Measurements from ENCODE around the gene ADH7. TPM values are rescaled to one million over a fixed set of nuclear protein-coding genes. Genes with fewer than 3 reads are reported as not detected.
A peak's percentile ranks its signal among the peaks of the same experiment; 100 is the strongest.
"Not testable (repeated sequence)": the region's sequence is repeated elsewhere in the genome, so short reads cannot be mapped to it uniquely, and the experiment has no call there.

ADH7 gene
- total and polyA plus RNA-seq, 5 donors from 2014 or later, result not detected

DNA sequence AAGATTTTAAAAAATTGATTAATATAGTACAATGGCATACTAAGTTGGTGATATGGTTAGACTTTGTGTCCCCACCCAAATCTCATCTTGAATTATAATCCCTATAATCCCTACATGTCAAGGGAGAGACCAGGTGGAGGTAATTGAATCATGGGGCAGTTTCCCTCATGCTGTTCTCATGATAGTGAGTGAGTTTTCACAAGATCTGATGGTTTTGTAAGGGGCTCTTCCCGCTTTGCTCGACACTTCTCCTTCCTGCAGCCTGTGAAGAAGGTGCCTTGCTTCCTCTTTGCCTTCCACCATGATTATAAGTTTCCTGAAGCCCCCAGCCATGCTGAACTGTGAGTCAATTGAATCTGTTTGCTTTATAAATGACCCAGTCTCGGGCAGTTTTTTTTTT is 20.2 kb downstream of the ADH7 start:
- not testable (repeated sequence) for H3K9me3 ChIP-seq (ENCODE audit: control insufficient read depth in 2 of 2, low read length in 2 of 2); DNase-seq; H3K4me3 ChIP-seq (ENCODE audit: low read depth, low read length); H3K27me3 ChIP-seq (ENCODE audit: control insufficient read depth, insufficient read depth, low read length); H3K4me3 Mint-ChIP-seq; H3K9me3 Mint-ChIP-seq; ATAC-seq (ENCODE audit: low read depth in 2 of 2); H3K27ac ChIP-seq (ENCODE audit: insufficient read depth, low read length, poor library complexity, severe bottlenecking); H3K36me3 ChIP-seq (ENCODE audit: control insufficient read depth, insufficient read depth, low read length); H3K4me1 ChIP-seq (ENCODE audit: control insufficient read depth, insufficient read depth, low read length, poor library complexity, severe bottlenecking); H3K27ac Mint-ChIP-seq; H3K36me3 Mint-ChIP-seq; H3K27me3 Mint-ChIP-seq; H3K4me1 Mint-ChIP-seq

DNA sequence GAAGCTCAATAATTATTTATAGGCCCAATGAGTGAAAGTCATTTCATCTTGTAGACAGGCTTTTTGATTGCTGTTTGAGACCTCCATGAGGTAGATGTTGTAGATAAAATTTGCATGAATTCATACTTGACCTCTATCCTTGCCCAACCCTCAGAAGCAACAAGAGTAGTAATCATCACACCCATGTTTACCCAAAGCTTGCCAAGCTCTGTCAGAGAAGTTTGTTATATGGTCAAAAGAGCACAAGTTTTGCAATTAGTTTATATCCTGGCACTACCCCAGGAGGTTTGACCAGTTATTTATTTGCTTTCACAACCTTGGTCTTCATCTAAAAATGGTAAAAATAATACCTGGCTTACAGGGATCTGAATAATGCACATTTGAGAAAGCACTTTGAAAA is 20.7 kb downstream of the ADH7 start:
- Histone ChIP-seq H3K4me1 (ENCODE audit: control insufficient read depth, insufficient read depth, low read length, poor library complexity, severe bottlenecking) (no peaks in the 10 kb centered on the region), H3K4me3 (ENCODE audit: low read depth, low read length) (no peak overlapping the region), H3K9me3 (ENCODE audit: control insufficient read depth in 2 of 2, low read length in 2 of 2) (no peaks in the 10 kb centered on the region), H3K27ac (ENCODE audit: insufficient read depth, low read length, poor library complexity, severe bottlenecking) (no peak overlapping the region), H3K27me3 (ENCODE audit: control insufficient read depth, insufficient read depth, low read length) (no peaks in the 10 kb centered on the region), H3K36me3 (ENCODE audit: control insufficient read depth, insufficient read depth, low read length) (no peaks in the 10 kb centered on the region)
- DNase-seq (no peak), ATAC-seq (ENCODE audit: low read depth in 2 of 2) (no peak)
- Mint-ChIP-seq H3K4me3 (no peak overlapping the region), H3K9me3 (peaks cover 0 to 2% (median 0%) of the 10 kb centered on the region in 7 donors), H3K4me1 (no peaks in the 10 kb centered on the region), H3K27me3 (peaks cover 7% of the 10 kb centered on the region), H3K27ac (no peak overlapping the region), H3K36me3 (no peaks in the 10 kb centered on the region)

DNA sequence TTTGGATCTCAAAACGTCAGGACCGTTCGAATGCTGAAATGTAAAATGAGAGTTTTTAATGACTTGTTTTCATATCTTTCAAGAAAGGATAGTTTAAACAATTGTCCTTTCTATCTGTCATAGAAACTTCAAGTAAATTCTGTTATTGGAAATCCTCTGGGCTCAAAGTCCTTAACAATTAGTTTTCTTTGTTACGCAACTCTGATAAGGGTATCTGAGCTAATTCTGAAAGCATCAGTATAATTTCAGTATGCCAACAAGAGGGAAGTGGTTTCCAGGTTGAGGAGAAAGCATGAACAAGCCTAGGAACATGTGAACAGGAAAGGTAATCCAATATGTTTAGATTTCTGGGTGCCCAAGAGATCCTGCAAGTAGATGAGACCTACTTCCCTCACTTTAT is 22.0 kb downstream of the ADH7 start:
- Mint-ChIP-seq H3K4me3 (no peak overlapping the region), H3K27me3 (peaks cover 7% of the 10 kb centered on the region), H3K4me1 (no peaks in the 10 kb centered on the region), H3K27ac (no peak overlapping the region), H3K9me3 (no peaks in the 10 kb centered on the region), H3K36me3 (no peaks in the 10 kb centered on the region)
- H3K27me3 ChIP-seq (ENCODE audit: control insufficient read depth, insufficient read depth, low read length), result no peaks in the 10 kb centered on the region
- DNase-seq, result no peak
- no peak overlapping the region for H3K4me3 ChIP-seq (ENCODE audit: low read depth, low read length)
- ATAC-seq (ENCODE audit: low read depth in 2 of 2), result no peak
- H3K4me1 ChIP-seq (ENCODE audit: control insufficient read depth, insufficient read depth, low read length, poor library complexity, severe bottlenecking), result no peaks in the 10 kb centered on the region
- no peaks in the 10 kb centered on the region for H3K9me3 ChIP-seq (ENCODE audit: control insufficient read depth in 2 of 2, low read length in 2 of 2)
- no peak overlapping the region for H3K27ac ChIP-seq (ENCODE audit: insufficient read depth, low read length, poor library complexity, severe bottlenecking)
- H3K36me3 ChIP-seq (ENCODE audit: control insufficient read depth, insufficient read depth, low read length), result no peaks in the 10 kb centered on the region

DNA sequence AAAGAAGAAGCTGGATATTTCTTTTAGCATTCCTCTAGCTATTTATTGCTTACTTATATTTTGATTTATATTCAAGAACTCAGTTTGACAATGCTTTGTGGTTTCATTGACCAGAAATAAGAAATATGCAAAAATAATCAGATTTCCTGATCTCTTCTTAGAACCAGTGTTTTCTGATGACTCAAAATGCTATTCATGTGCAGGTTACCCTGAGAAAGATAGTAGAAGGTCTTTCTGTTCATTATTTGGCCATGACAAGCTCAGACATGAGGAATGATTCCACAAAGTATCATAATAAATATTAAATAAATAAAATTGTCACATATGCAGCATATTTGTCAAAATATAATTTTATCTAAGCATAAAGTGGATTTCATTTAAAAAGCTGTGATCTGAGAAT is 24.1 kb downstream of the ADH7 start:
- no peaks in the 10 kb centered on the region for H3K36me3 Mint-ChIP-seq
- Histone ChIP-seq H3K27ac (ENCODE audit: insufficient read depth, low read length, poor library complexity, severe bottlenecking) (no peak overlapping the region), H3K36me3 (ENCODE audit: control insufficient read depth, insufficient read depth, low read length) (no peaks in the 10 kb centered on the region), H3K4me3 (ENCODE audit: low read depth, low read length) (no peak overlapping the region), H3K9me3 (ENCODE audit: control insufficient read depth in 2 of 2, low read length in 2 of 2) (no peaks in the 10 kb centered on the region), H3K27me3 (ENCODE audit: control insufficient read depth, insufficient read depth, low read length) (peaks cover 2% of the 10 kb centered on the region), H3K4me1 (ENCODE audit: control insufficient read depth, insufficient read depth, low read length, poor library complexity, severe bottlenecking) (no peaks in the 10 kb centered on the region)
- H3K4me3 Mint-ChIP-seq, result no peak overlapping the region
- no peaks in the 10 kb centered on the region for H3K4me1 Mint-ChIP-seq
- no peak overlapping the region for H3K27ac Mint-ChIP-seq
- DNase-seq, result no peak
- H3K9me3 Mint-ChIP-seq, result no peaks in the 10 kb centered on the region
- ATAC-seq (ENCODE audit: low read depth in 2 of 2), result no peak
- peaks cover 7% of the 10 kb centered on the region for H3K27me3 Mint-ChIP-seq

DNA sequence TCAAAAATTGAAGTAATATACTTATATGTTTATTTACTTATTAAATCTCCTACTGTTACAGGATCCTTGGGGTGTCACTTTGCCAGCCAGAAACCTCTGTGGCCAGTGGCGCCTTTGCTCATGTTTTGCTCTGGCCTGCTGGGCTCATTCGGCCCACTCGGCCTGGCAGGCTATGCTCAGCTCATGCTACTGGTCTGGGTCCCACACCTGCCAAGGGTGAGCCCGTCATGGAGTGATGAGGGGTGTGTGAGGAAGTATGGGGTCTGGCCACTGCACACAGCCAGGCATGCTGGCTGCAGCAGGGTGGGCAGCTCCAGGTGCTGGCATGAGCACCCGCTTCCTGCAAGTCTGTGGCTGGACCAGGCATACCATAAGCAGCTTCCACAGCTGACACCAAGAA is 25.1 kb downstream of the ADH7 start:
- no peaks in the 10 kb centered on the region for H3K4me1 ChIP-seq (ENCODE audit: control insufficient read depth, insufficient read depth, low read length, poor library complexity, severe bottlenecking)
- no peaks in the 10 kb centered on the region for H3K9me3 Mint-ChIP-seq
- peaks cover 11% of the 10 kb centered on the region for H3K27me3 Mint-ChIP-seq
- peaks cover 0 to 3% (median 0%) of the 10 kb centered on the region in 4 donors for H3K4me1 Mint-ChIP-seq
- H3K36me3 ChIP-seq (ENCODE audit: control insufficient read depth, insufficient read depth, low read length), result no peaks in the 10 kb centered on the region
- ATAC-seq (ENCODE audit: low read depth in 2 of 2), result no peak
- no peak for DNase-seq
- no peak overlapping the region for H3K27ac ChIP-seq (ENCODE audit: insufficient read depth, low read length, poor library complexity, severe bottlenecking)
- H3K36me3 Mint-ChIP-seq, result no peaks in the 10 kb centered on the region
- no peaks in the 10 kb centered on the region for H3K9me3 ChIP-seq (ENCODE audit: control insufficient read depth in 2 of 2, low read length in 2 of 2)
- H3K4me3 Mint-ChIP-seq, result no peak overlapping the region
- H3K27ac Mint-ChIP-seq, result no peak overlapping the region
- peaks cover 2% of the 10 kb centered on the region for H3K27me3 ChIP-seq (ENCODE audit: control insufficient read depth, insufficient read depth, low read length)
- H3K4me3 ChIP-seq (ENCODE audit: low read depth, low read length), result no peak overlapping the region

DNA sequence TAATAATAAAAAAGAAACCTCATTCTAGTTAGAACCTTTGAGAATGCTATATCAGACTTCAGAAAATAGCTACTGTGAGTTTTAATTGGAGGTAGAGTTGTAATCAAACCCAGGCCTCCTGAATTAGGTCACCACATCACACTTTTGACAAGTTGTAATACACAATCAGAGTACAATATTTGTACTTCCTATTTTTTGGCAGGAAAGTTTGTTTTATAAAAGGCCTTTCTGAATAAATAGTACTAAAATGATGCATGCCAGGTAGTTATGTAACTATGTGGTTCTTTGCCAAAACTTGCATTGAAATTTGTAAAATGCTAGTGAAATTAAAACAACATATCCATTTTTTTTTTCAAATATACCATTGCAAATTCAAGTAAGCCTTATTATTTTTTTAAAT is 26.8 kb downstream of the ADH7 start:
- DNase-seq, result no peak
- no peaks in the 10 kb centered on the region for H3K9me3 Mint-ChIP-seq
- H3K36me3 Mint-ChIP-seq, result no peaks in the 10 kb centered on the region
- H3K27me3 Mint-ChIP-seq, result peaks cover 4% of the 10 kb centered on the region
- H3K4me1 Mint-ChIP-seq, result peaks cover 0 to 3% (median 0%) of the 10 kb centered on the region in 4 donors
- ATAC-seq (ENCODE audit: low read depth in 2 of 2), result no peak
- no peaks in the 10 kb centered on the region for H3K36me3 ChIP-seq (ENCODE audit: control insufficient read depth, insufficient read depth, low read length)
- no peaks in the 10 kb centered on the region for H3K4me1 ChIP-seq (ENCODE audit: control insufficient read depth, insufficient read depth, low read length, poor library complexity, severe bottlenecking)
- H3K4me3 ChIP-seq (ENCODE audit: low read depth, low read length), result no peak overlapping the region
- H3K27me3 ChIP-seq (ENCODE audit: control insufficient read depth, insufficient read depth, low read length), result peaks cover 2% of the 10 kb centered on the region
- H3K4me3 Mint-ChIP-seq, result no peak overlapping the region
- H3K27ac Mint-ChIP-seq, result no peak overlapping the region
- no peaks in the 10 kb centered on the region for H3K9me3 ChIP-seq (ENCODE audit: control insufficient read depth in 2 of 2, low read length in 2 of 2)
- H3K27ac ChIP-seq (ENCODE audit: insufficient read depth, low read length, poor library complexity, severe bottlenecking), result no peak overlapping the region

DNA sequence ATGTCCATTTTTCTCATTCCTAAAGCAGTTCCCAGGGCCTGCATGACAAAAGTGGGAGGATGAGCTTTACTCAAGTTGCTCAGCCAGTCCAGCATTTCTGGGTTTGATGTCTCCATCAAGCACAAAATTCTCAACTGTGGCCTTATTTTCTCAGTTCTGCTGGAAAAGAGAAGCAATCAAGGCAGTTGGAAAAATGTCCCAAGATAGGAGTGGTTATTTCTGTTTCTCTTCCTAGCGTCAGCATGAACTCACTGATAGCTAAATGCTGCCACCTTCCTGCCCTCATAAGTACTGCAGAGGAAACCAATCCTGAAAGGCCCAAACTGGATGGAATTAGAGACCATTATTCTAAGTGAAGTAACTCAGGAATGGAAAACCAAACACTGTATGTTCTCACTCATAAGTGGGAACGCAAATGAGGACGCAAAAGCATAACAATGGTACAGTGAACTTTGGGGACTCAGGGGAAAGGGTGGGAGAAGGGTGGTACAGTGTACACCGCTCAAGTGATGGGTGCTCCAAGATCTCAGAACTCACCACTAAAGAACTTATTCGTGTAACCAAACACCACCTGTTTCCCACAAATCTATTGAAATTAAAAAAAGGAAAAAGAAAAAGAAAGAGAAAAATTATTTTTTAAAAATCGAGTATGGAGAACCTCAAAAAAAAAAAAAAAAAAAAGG is 29.6 kb downstream of the ADH7 start:
- Mint-ChIP-seq H3K27ac (peak overlapping the region in 1 of 3 donors; percentile 10), H3K9me3 (no peaks in the 10 kb centered on the region), H3K27me3 (peaks cover 4% of the 10 kb centered on the region), H3K36me3 (no peaks in the 10 kb centered on the region), H3K4me3 (no peak overlapping the region), H3K4me1 (peaks cover 0 to 3% (median 0%) of the 10 kb centered on the region in 4 donors)
- no peaks in the 10 kb centered on the region for H3K36me3 ChIP-seq (ENCODE audit: control insufficient read depth, insufficient read depth, low read length)
- ATAC-seq (ENCODE audit: low read depth in 2 of 2), result peak; percentile 55 to 64
- no peaks in the 10 kb centered on the region for H3K9me3 ChIP-seq (ENCODE audit: control insufficient read depth in 2 of 2, low read length in 2 of 2)
- H3K27me3 ChIP-seq (ENCODE audit: control insufficient read depth, insufficient read depth, low read length), result peaks cover 2% of the 10 kb centered on the region
- no peak overlapping the region for H3K27ac ChIP-seq (ENCODE audit: insufficient read depth, low read length, poor library complexity, severe bottlenecking)
- H3K4me1 ChIP-seq (ENCODE audit: control insufficient read depth, insufficient read depth, low read length, poor library complexity, severe bottlenecking), result no peaks in the 10 kb centered on the region
- DNase-seq, result peak; percentile 32 to 58 (median 47)
- H3K4me3 ChIP-seq (ENCODE audit: low read depth, low read length), result no peak overlapping the region

DNA sequence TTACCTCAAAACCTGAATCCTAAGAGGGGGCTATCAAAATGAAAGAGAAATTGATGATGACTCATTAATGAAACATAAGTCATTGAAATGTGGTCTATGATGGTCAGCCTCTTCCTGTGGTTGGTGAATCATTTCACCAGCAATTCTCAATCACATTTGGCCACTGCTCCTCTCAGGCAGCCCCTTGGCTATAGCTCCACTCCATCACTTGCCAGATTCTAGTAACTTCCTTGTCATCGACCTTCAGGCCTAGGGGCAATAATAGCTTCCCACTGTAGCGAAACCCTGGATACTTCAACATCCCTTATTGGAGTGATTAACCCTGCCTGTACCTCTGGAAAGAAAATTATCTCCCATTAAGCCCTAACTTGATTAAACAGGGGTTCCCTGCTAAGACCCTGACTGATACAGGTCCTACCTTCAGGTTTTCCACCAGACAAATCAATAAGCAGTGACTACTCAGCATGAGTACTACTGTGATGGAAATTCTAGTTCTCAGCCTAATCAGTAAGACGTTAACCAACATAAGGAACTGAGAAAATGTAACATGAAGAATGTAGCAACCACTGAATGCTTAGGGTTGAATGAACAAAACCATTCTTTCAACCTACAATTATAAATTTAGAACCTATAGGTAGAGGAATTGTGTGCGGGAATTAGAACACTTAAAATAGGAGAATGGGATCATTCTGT is 30.4 kb downstream of the ADH7 start:
- no peaks in the 10 kb centered on the region for H3K4me1 ChIP-seq (ENCODE audit: control insufficient read depth, insufficient read depth, low read length, poor library complexity, severe bottlenecking)
- DNase-seq (peak in 1 of 3 donors; percentile 20), ATAC-seq (ENCODE audit: low read depth in 2 of 2) (no peak)
- no peak overlapping the region for H3K4me3 Mint-ChIP-seq
- no peaks in the 10 kb centered on the region for H3K9me3 Mint-ChIP-seq
- H3K27ac Mint-ChIP-seq, result no peak overlapping the region
- H3K4me1 Mint-ChIP-seq, result peaks cover 0 to 3% (median 0%) of the 10 kb centered on the region in 4 donors
- H3K27me3 Mint-ChIP-seq, result peaks cover 4% of the 10 kb centered on the region
- no peaks in the 10 kb centered on the region for H3K36me3 Mint-ChIP-seq
- H3K4me3 ChIP-seq (ENCODE audit: low read depth, low read length), result no peak overlapping the region
- no peaks in the 10 kb centered on the region for H3K36me3 ChIP-seq (ENCODE audit: control insufficient read depth, insufficient read depth, low read length)
- H3K9me3 ChIP-seq (ENCODE audit: control insufficient read depth in 2 of 2, low read length in 2 of 2), result no peaks in the 10 kb centered on the region
- H3K27me3 ChIP-seq (ENCODE audit: control insufficient read depth, insufficient read depth, low read length), result peaks cover 2% of the 10 kb centered on the region
- H3K27ac ChIP-seq (ENCODE audit: insufficient read depth, low read length, poor library complexity, severe bottlenecking), result no peak overlapping the region

All from CD4-positive, CD25-positive, alpha-beta regulatory T cell (primary cell).